ENCODE results near the gene CCRL2. TPM values are rescaled to one million over a fixed set of nuclear protein-coding genes. Genes with fewer than 3 reads are reported as not detected.

CCRL2 gene
- total and polyA plus RNA-seq, 2 experiments from 2014 or later: 5.3 to 8.6 TPM

DNA sequence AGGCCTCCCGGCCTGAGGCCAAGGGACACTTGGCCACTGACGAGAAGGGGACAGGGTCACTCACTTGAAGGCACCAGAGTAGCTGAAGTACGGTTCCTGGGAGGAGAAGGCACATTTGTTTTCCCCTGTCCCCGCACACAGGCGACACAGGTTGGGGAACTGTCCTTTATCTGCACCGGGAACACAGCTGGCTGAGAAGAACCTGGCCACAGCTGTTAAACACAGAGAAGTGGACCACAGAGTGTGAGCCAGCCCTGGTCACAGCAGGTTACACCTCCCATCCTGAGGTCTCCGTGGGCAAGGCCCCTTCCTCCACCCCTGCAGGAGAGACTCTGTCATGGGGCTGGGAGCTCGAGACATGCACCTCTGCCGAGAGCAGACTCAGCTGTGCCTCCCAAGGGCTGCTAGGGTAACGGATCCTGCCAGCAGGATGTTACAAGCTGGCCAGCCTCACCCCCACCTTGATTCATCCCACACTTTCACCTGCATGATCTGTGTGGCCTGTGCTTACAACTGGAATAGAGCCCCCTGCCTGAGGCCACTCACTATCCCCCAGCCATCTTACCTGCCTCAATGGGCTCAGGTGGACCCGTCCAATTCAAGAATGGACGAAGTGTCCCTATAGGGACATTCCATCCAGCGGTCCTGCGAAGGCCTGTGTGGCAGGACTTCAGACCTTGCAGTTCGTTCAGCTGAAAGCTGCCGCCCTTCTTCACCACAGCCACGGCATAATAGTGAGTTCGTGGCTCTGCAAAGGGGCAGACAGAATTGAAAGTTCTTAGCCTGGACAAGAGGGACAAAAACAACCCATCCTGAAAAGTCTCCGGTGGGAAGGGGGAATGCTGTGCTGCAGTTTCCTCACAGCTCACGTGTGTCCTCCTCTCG lies 48.4 kb downstream of the CCRL2 start:
- no peak overlapping the region for H3K27ac ChIP-seq
- no peaks in the 10 kb centered on the region for H3K9me3 ChIP-seq (ENCODE audit: low read depth)
- no peak for DNase-seq (ENCODE audit: low read depth in 1 of 2, low spot score in 1 of 2)
- no peaks in the 10 kb centered on the region for H3K27me3 ChIP-seq
- H3K36me3 ChIP-seq: no peaks in the 10 kb centered on the region
- peaks cover 5% of the 10 kb centered on the region for H3K4me1 ChIP-seq (ENCODE audit: low read depth)
- H3K4me3 ChIP-seq: no peak overlapping the region
- TF ChIP-seq, protein P1, sequence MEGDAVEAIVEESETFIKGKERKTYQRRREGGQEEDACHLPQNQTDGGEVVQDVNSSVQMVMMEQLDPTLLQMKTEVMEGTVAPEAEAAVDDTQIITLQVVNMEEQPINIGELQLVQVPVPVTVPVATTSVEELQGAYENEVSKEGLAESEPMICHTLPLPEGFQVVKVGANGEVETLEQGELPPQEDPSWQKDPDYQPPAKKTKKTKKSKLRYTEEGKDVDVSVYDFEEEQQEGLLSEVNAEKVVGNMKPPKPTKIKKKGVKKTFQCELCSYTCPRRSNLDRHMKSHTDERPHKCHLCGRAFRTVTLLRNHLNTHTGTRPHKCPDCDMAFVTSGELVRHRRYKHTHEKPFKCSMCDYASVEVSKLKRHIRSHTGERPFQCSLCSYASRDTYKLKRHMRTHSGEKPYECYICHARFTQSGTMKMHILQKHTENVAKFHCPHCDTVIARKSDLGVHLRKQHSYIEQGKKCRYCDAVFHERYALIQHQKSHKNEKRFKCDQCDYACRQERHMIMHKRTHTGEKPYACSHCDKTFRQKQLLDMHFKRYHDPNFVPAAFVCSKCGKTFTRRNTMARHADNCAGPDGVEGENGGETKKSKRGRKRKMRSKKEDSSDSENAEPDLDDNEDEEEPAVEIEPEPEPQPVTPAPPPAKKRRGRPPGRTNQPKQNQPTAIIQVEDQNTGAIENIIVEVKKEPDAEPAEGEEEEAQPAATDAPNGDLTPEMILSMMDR (IDR thresholded peaks at IDR 0.05; ENCODE audit: low read depth, low read length): no peak

DNA sequence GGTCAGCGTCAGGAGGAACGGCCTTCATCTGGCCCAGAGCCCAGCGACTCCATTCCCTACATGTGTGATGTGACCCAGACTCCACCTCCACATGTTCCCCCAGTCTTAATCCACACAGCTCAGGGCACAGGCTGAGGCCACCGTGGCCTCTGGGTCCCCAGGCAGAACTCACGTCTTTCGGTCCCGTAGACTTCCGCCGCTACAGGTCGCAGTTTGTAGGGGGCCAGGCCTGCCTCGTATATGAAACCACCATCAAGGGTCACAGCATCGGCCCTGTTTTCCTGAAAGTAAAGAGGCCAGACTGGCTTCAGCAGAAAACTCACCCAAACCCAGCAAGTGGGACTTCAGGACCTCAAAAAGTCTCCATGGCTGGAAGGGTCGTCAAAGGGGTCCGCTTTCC lies 49.1 kb downstream of the CCRL2 start:
- no peaks in the 10 kb centered on the region for H3K4me1 ChIP-seq (ENCODE audit: low read depth)
- DNase-seq (ENCODE audit: low read depth in 1 of 2, low spot score in 1 of 2): no peak
- no peak overlapping the region for H3K27ac ChIP-seq
- no peak overlapping the region for H3K4me3 ChIP-seq
- H3K27me3 ChIP-seq: no peaks in the 10 kb centered on the region
- TF ChIP-seq, protein P1 (IDR thresholded peaks at IDR 0.05; ENCODE audit: low read depth, low read length): no peak
- no peaks in the 10 kb centered on the region for H3K9me3 ChIP-seq (ENCODE audit: low read depth)
- no peaks in the 10 kb centered on the region for H3K36me3 ChIP-seq

Other genes starting within 250 kb of the CCRL2 start
- gene CCR1, start 198.9 kb upstream of the CCRL2 start, total RNA-seq: 0.07 TPM in 1 of 2 replicates, not detected in the other
- gene CCR1, start 198.9 kb upstream of the CCRL2 start, polyA plus RNA-seq: not detected in 2 replicates
- not detected in 2 replicates for gene CCR3, start 164.8 kb upstream of the CCRL2 start, total RNA-seq
- not detected in 2 replicates for gene CCR3, start 164.8 kb upstream of the CCRL2 start, polyA plus RNA-seq
- not detected in 2 replicates for gene CCR2, start 53.1 kb upstream of the CCRL2 start, total RNA-seq
- not detected in 2 replicates for gene CCR2, start 53.1 kb upstream of the CCRL2 start, polyA plus RNA-seq
- gene CCR5, start 36.3 kb upstream of the CCRL2 start, total RNA-seq: not detected in 2 replicates
- not detected in 2 replicates for gene CCR5, start 36.3 kb upstream of the CCRL2 start, polyA plus RNA-seq
- gene LTF, start 57.6 kb downstream of the CCRL2 start, total RNA-seq: not detected in 2 replicates
- not detected in 2 replicates for gene LTF, start 57.6 kb downstream of the CCRL2 start, polyA plus RNA-seq
- gene RTP3, start 90.7 kb downstream of the CCRL2 start, total RNA-seq: not detected in 2 replicates
- not detected in 2 replicates for gene RTP3, start 90.7 kb downstream of the CCRL2 start, polyA plus RNA-seq
- gene LRRC2, start 159.0 kb downstream of the CCRL2 start, total RNA-seq: 0.56 and 0.77 TPM in 2 replicates
- gene LRRC2, start 159.0 kb downstream of the CCRL2 start, polyA plus RNA-seq: 0.71 and 1.6 TPM in 2 replicates
- not detected in 2 replicates for gene FAM240A, start 205.3 kb downstream of the CCRL2 start, total RNA-seq
- not detected in 2 replicates for gene FAM240A, start 205.3 kb downstream of the CCRL2 start, polyA plus RNA-seq